ENCODE data around the gene EFNA2.

EFNA2 gene

GRCh38 chr19:1260749-1261537, 24.7 kb upstream of the EFNA2 start:
- DNase-seq: peak; percentile 96

DNA sequence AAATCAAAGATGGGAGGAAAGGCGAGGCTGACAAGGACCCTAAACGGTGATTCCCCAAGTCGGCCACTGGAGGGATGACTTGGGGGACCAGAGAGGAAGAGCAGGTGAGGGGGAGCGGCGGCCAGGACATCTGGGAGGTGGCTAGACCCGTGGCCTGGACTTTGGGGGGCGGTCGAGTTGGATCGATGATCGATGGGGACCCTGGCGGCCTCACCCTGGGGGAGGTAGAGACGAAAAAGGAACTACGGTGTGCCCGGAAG, 24.2 kb upstream of the EFNA2 start:
- no peak for DNase-seq

DNA sequence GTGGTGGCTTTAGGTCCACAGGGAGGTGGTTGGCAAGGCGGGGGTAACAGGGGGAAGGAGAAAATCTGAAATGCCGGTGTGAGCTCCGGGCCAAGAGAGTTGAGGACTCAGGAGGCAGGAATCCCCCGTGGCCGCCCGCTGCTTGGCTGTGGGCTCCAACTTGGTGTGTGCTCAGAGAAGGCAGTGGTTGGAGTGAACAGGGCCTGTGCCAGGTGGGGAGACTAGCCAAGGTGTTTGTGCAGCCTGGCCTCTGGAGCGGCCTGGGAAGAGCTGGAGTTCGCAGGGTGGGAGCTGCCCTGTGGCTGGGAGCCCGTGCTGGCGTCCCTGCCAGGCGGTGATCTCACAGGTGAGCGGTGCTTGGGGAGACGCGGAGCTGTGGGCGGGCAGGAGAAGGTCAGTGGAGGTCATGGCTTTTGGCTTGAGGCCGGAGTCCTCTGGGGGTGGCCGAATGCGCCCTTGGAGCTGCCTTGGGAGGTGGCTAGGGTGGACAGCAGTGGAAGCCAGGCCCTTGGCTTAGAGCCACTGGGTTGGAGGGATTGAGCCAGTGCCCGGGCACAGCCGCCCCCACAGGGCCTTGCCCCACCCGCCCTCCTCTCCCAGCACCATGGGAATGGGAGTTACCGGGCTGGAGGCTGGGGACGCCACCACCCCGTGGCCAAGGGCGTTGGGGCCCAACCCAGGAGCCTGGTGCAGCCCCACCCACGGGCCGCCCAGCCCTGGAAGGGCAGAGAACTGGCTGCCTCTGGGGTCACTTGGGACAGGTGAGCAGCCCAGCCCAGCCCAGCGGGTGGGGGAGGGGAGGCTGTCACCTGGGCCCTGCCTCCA, 23.7 kb upstream of the EFNA2 start:
- no peak for DNase-seq

DNA sequence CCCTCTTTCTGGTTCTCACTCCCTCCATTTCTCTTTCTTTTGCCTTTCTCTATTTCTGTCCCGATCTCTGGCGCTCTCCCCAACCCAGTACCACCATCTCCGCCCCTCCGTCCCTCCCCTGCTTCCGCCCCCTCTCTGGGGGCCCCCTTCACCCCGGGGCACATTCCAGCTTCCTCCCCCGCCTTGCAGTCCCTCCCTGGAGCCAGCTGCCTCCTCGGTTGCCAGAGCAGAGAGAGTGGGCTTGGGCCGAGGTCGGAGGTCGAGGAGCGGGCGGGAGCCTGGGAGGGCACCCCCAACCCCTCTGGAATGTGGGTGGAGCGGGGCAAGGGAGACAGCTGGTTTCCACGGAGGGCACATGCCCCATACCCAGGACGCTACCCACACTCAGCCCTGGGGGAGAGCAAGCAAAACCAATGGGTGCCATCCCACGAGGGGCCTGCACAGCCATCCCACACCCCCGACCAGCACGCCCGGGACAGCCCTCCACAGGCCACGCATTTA, 23.0 kb upstream of the EFNA2 start:
- no peak for DNase-seq

GRCh38 chr19:1263188-1263587, 22.5 kb upstream of the EFNA2 start:
- no peak for DNase-seq

- no peak for DNase-seq
Measured at GRCh38 chr19:1264801-1265614, 20.7 kb upstream of the EFNA2 start.

DNA sequence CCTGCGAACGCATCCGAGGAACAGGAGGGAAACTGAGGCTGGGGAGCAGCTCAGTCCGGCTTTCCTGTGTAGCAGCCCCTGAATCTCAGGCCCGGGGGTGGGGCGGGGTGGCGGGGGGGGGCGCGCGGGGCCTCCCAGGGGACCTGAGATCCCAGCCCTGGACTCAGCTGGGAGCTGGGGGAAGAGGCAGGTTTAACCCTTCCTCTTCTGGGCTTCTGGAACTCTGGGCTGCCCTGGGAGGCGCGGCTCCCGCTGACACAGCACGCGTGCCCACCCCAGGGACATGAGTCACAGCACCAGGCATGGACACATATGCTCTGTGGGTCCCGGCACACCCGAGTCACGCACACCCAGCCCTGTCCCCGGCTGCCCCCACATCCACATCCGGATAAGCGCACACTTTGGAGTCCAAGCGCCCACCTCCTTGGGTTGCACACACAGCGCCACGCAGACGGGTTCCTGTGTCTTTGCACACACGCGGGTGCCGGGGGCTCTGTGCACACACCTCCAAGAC, 20.0 kb upstream of the EFNA2 start:
- DNase-seq: no peak

DNA sequence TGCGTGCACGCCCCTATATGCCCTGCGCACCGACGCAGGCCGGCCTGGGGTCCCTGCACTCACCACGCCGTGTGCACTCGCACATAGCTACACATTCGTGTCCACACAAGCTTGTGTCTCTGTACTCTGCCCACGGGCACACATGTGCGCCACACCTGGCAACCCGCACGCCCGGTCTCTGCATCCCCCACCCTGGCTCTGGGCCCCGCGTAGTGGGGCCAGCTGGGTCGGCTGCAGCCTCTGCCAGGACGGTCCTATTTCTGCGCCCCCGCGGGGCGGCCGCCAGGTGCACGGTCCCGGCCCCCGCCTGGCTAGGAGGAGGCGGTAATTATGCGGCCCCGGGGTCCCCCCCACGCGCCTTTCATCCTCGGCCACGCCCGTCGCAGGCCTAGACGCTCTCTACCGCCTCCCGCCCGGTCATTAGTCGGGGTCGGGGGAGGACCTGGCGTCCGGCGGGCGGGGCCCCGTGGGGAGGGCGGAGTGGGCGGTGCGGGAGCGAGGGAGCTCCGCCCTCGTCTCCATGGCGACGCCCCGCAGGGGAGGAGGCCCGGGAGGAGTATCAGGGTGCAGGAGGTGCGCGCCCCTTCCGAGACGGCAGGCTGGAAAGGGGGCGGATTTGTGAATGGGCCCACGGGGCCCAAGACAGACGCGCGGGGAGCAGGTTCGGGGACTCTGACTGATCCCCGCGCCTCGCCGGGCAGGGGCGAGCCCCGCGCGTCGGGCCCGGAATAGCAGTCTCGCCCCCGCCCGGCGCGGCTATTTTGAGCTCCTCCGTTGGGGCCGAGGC, 19.4 kb upstream of the EFNA2 start:
- DNase-seq: peak; percentile 51

- peak; percentile 50 for DNase-seq
Measured at GRCh38 chr19:1266916-1267476, 18.7 kb upstream of the EFNA2 start.

DNA sequence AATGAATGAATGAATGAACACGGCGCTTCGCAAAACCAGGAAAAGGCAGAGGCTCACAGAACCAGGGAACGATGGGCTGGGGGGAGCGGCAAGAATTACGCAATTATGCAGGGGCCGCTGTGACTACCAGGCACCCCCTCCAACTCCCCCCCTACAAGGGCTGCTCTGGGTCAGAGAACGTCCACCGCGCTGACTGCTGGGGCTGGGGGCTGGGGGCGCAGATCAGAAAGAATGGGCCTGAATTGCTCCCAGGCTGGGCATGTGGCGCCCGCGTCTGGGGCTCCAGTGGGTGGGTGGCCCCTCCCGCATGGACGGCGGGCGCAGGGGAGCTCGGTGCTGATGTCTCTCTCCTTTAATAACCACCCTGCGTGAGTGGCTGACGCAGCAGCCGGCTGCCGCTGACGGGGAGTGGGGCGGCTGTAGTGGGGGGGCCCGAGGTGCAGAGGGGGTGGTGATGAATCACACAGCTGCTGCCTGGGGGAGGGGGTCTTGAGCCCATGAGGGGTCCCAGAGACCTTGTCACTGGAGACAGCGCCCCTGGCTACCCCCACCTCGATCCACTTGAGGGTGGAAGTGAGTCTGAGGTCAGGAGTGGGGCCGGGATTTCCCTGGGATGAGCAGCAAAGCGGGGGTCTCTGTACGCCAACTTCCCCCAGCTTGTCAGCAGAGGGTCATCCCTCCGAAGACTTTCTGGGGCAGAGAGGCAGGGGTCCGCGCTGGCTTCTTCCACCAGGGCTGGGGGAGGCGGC, 18.0 kb upstream of the EFNA2 start:
- no peak for DNase-seq

- no peak for DNase-seq
Measured at GRCh38 chr19:1268226-1269064, 17.2 kb upstream of the EFNA2 start.

DNA sequence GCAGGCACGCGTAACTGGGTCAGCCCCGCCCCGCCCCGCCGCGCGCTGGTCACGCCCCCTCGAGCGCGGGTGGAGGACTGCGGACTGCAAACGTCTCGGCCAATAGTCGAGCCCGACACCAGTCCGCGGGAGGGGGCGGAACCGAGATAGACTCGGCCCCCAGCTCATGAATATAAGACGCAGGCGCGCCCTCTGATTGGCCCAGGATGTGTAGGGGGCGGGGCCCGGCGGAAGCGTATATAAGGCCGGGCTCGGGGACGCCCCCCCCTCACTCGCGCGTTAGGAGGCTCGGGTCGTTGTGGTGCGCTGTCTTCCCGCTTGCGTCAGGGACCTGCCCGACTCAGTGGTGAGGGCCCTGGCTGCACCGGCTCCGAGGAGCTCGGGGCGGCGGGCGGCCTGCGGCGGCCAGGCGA, 16.6 kb upstream of the EFNA2 start, which contains the start of gene CIRBP:
CIRBP (plus strand) TSS at position 268 of the 413 bp plus-strand sequence. CDS start 1,602 bp downstream, outside the sequence.
- peak; percentile 98 for DNase-seq

GRCh38 chr19:1269478-1270212, 16.0 kb upstream of the EFNA2 start:
- peak; percentile 75 for DNase-seq

DNA sequence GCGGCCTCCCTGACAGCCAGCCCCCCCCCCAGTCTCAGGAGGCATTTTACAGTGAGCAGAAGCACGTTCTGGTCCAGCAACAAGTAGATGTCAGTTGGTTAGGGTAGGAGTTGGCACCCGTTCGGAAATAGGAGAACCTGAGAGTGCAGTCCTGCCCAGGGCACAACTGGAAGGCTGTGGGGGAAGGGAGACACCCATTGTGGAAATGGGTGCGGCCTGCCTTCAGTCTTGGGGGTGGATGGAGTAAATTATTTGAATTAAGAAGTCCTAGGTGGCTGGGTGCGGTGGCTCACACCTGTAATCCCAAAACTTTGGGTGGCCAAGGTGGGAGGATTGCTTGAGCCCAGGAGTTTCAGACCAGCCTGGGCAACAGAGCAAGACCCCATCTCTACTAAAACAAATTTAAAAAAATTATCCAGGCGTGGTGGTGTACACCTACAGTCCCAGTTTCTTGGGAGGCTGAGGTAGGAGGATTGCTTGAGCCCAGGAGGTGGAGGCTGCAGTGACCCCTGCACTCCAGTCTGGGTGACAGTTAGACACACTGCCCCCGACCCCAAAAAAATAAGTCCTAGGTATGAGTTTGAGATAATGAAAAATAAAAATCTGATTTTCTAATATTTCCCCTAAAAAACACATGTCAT, 15.3 kb upstream of the EFNA2 start:
- DNase-seq: no peak

GRCh38 chr19:1270854-1271527, 14.7 kb upstream of the EFNA2 start:
- no peak for DNase-seq

DNA sequence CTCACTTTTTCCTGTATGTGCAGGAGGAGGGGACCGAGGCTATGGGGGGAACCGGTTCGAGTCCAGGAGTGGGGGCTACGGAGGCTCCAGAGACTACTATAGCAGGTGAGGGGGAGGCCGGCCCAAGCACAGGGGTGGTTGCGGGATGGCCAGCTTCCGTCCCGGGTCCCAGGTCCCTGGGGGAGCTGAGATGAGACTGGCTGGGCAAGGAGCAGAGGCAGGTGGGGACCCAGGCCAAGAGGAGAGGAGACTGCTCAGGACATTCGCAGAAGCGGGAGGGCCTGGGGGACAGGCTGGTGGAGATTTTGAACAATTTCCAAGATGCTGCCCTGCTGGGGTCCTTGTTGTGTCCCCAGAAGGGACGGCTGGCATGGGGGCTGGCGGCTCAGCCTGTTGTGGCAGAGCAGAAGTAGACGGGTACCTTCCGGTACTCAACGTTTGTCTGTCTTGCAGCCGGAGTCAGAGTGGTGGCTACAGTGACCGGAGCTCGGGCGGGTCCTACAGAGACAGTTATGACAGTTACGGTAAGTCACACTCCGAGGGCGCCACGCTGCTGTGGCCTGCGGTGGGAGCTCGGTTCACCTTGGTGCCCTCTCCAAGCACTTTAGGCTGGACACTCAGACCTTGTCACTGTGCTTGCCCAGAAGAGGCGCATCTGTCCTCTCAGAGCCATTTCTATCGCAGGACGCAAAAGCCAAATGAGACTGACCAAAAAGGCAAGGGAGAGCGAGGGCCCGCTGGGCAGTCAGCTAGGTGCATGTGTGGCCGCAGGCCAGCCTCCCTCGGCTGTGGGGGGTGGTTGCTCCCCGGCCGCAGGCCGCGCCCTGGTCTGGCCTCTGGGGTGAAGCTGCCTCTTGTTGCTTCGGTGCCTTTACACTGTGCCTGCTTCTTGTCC, 13.9 kb upstream of the EFNA2 start:
- DNase-seq: no peak

All from GDM1 (cell line).